Measurements from ENCODE around the gene TIMM29.
A peak's percentile ranks its signal among the peaks of the same experiment; 100 is the strongest.
"Not testable (repeated sequence)": the region's sequence is repeated elsewhere in the genome, so short reads cannot be mapped to it uniquely, and the experiment has no call there.

Gene TIMM29

GRCh38 chr19:10945264-10945663, 16.7 kb downstream of the TIMM29 start:
- no peak for DNase-seq (ENCODE audit: low read depth)

GRCh38 chr19:10946958-10947657, 18.5 kb downstream of the TIMM29 start:
- DNase-seq (ENCODE audit: low read depth), result peak; percentile 39

GRCh38 chr19:10952809-10953208, 24.2 kb downstream of the TIMM29 start:
- DNase-seq (ENCODE audit: low read depth), result no peak

GRCh38 chr19:10959277-10959968, 30.8 kb downstream of the TIMM29 start:
- DNase-seq (ENCODE audit: low read depth), result not testable (repeated sequence)

GRCh38 chr19:10960314-10961072, 31.9 kb downstream of the TIMM29 start, which contains the start of gene SMARCA4:
Gene SMARCA4, plus strand, starts transcription at chr19:10961030. Its CDS starts 23,122 bp downstream, at chr19:10984152.
- peak; percentile 96 for DNase-seq (ENCODE audit: low read depth)

- DNase-seq (ENCODE audit: low read depth), result peak; percentile 60
Observed at GRCh38 chr19:10961073-10961860, 32.7 kb downstream of the TIMM29 start.

- no peak for DNase-seq (ENCODE audit: low read depth)
Observed at GRCh38 chr19:10962863-10963262, 34.3 kb downstream of the TIMM29 start.

- DNase-seq (ENCODE audit: low read depth), result no peak
Observed at GRCh38 chr19:10963865-10964264, 35.3 kb downstream of the TIMM29 start.

GRCh38 chr19:10964903-10965302, 36.3 kb downstream of the TIMM29 start:
- no peak for DNase-seq (ENCODE audit: low read depth)

- DNase-seq (ENCODE audit: low read depth), result no peak
Observed at GRCh38 chr19:10965398-10965797, 36.8 kb downstream of the TIMM29 start.

- DNase-seq (ENCODE audit: low read depth), result no peak
Observed at GRCh38 chr19:10966809-10967208, 38.2 kb downstream of the TIMM29 start.

- DNase-seq (ENCODE audit: low read depth), result no peak
Observed at GRCh38 chr19:10968527-10969135, 40.0 kb downstream of the TIMM29 start.

- no peak for DNase-seq (ENCODE audit: low read depth)
Observed at GRCh38 chr19:10971107-10971726, 42.6 kb downstream of the TIMM29 start.

- DNase-seq (ENCODE audit: low read depth), result peak; percentile 57
Observed at GRCh38 chr19:10975374-10976130, 46.9 kb downstream of the TIMM29 start.

GRCh38 chr19:10976131-10976892, 47.7 kb downstream of the TIMM29 start:
- no peak for DNase-seq (ENCODE audit: low read depth)

GRCh38 chr19:10977742-10978092, 49.1 kb downstream of the TIMM29 start:
- no peak for DNase-seq (ENCODE audit: low read depth)

All from fibroblast of gingiva (primary cell).